PC-9 (cell line): ENCODE measurements around the gene ZNF441. TPM values are rescaled to one million over a fixed set of nuclear protein-coding genes. Genes with fewer than 3 reads are reported as not detected.
"Not testable (repeated sequence)": the region's sequence is repeated elsewhere in the genome, so short reads cannot be mapped to it uniquely, and the experiment has no call there.

ENCODE experiments used
- BruUV-seq: library from RNA; stranded (reverse); fragments of 400-500 nt; replicated peaks from 2 replicates; lab custom pipeline; 2021; lab: Mats Ljungman, UMichigan
- CTCF ChIA-PET: fragments of 300-600 bp; sonication (Branson Sonifier 250); formaldehyde crosslinking; loops from one replicate; lab custom pipeline; 2022; ENCODE audit warnings: antibody characterized with exemption; lab: Charles Lee
- POLR2A ChIA-PET: fragments of 300-600 bp; sonication (Branson Sonifier 250); formaldehyde crosslinking; loops from one replicate; lab custom pipeline; 2022; ENCODE audit warnings: antibody characterized with exemption; ENCODE audit not compliant: unreplicated experiment; lab: Charles Lee
- DNase-seq, 2 experiments: peaks; one replicate each; pipeline versions ENCODE4 v3.0.0 to v3.0.0-alpha.2; 2015 to 2022; ENCODE audit warnings: mixed read lengths in 1 of 2
- H2AFZ ChIP-seq: fragments of 200-600 bp; sonication (generic); 2 replicates; pipeline ENCODE4 v1.8.1; 2017; ENCODE audit warnings: antibody characterized with exemption
- H3F3A ChIP-seq: fragments of 200-600 bp; sonication (generic); 2 replicates; pipeline ENCODE4 v1.8.1; 2017; ENCODE audit warnings: antibody characterized with exemption, mild to moderate bottlenecking, low read depth; ENCODE audit not compliant: insufficient read depth
- H3K27ac ChIP-seq: fragments of 200-600 bp; sonication (generic); 2 replicates; pipeline ENCODE4 v1.6.1; 2016; ENCODE audit warnings: mixed run types
- H3K27me3 ChIP-seq: fragments of 200-600 bp; sonication (generic); 2 replicates; pipeline ENCODE4 v1.6.1; 2016; ENCODE audit warnings: low read depth, mixed run types; ENCODE audit not compliant: insufficient read depth
- H3K36me3 ChIP-seq: fragments of 200-600 bp; sonication (generic); 2 replicates; pipeline ENCODE4 v1.6.1; 2016; ENCODE audit warnings: low read depth, mixed run types
- H3K4me1 ChIP-seq: fragments of 200-600 bp; sonication (generic); replicated peaks from 2 replicates; pipeline ENCODE4 v1.6.1; 2016; ENCODE audit warnings: mixed run types; ENCODE audit not compliant: insufficient read depth
- H3K4me2 ChIP-seq: fragments of 200-600 bp; sonication (generic); 2 replicates; pipeline ENCODE4 v1.6.1; 2017; ENCODE audit warnings: mixed run types
- H3K4me3 ChIP-seq: fragments of 200-600 bp; sonication (generic); 2 replicates; pipeline ENCODE4 v1.6.1; 2016; ENCODE audit warnings: mixed run types
- H3K79me2 ChIP-seq: fragments of 200-600 bp; sonication (generic); 2 replicates; pipeline ENCODE4 v1.6.1; 2017; ENCODE audit warnings: low read depth, mixed run types
- H3K9me2 ChIP-seq: fragments of 200-600 bp; sonication (generic); 2 replicates; pipeline ENCODE4 v1.8.1; 2017; ENCODE audit warnings: mild to moderate bottlenecking; ENCODE audit not compliant: insufficient read depth
- H3K9me3 ChIP-seq: fragments of 200-600 bp; sonication (generic); 2 replicates; pipeline ENCODE4 v1.8.1; 2016; ENCODE audit warnings: low read depth; ENCODE audit not compliant: insufficient read depth
- H4K20me1 ChIP-seq: fragments of 200-600 bp; sonication (generic); 2 replicates; pipeline ENCODE4 v1.8.1; 2017; ENCODE audit not compliant: insufficient read depth
- EZH2 ChIP-seq: fragments of 200-600 bp; sonication (generic); IDR thresholded peaks from 2 replicates; pipeline ENCODE4 v1.8.0; 2017; ENCODE audit warnings: antibody characterized with exemption, low read depth
- intact Hi-C: fragments of 100-400 bp; cut with micrococcal nuclease; formaldehyde crosslinking; loops from one replicate; pipeline ENCODE4 v1.10.0; 2022; ENCODE audit not compliant: unreplicated experiment
- total RNA-seq: library from RNA; stranded (reverse); gene quantifications from 2 replicates; pipeline ENCODE4 v1.2.3, GENCODE V29; 2021
- TF ChIP-seq, protein P1 (sequence below): fragments of 200-600 bp; sonication (generic); conservative IDR thresholded peaks from 2 replicates; pipeline ENCODE4 v1.6.1; 2017; ENCODE audit warnings: mixed run types, antibody characterized with exemption, mild to moderate bottlenecking, moderate library complexity

Gene ZNF441
- total RNA-seq, 1 experiment from 2014 or later = 1.6 TPM

DNA sequence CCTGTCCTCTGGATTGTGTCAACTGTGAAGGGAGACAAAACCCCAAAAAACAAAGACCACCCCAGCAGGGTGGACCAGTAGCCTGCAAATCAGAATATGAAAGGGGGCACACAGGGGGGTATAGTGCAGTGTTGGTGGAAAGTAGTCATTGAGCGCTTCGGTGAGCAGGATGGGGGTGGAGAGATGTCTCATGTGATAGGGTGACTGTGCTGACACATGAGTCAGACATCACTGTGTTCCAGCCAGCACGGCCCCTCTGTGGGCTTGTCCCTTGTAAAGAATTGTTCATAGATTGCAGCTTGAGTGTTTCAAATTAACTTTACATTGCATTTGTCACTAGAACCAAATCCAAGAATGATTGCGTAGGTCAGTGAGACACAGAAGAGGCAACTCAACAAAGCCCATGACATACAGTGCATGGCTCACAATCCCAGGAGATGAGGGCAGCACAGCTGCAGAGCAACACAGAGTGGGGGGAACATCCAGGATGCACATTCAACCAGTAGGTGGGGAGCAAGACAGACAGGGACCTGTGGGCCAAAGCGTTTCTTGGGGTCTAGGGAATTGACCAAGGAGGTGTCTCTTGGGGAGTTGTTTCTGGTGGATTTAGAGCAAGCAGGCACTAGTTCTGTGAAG is 54.8 kb downstream of the ZNF441 start:
- no peaks in the 10 kb centered on the region for H3K4me1 ChIP-seq
- no peak overlapping the region for H2AFZ ChIP-seq
- TF ChIP-seq EZH2 = no peak
- H3K79me2 ChIP-seq = no peaks in the 10 kb centered on the region
- no TSS peak for BruUV-seq
- DNase-seq = no peak
- no peak overlapping the region for H3K4me2 ChIP-seq
- peaks cover 3% of the 10 kb centered on the region for H3K9me3 ChIP-seq
- H4K20me1 ChIP-seq = no peaks in the 10 kb centered on the region
- ChIA-PET POLR2A (no interaction called here), CTCF (no interaction called here)
- no peak overlapping the region for H3K4me3 ChIP-seq
- H3K36me3 ChIP-seq = peaks cover 19% of the 10 kb centered on the region
- no peaks in the 10 kb centered on the region for H3F3A ChIP-seq
- intact Hi-C loops = no loop called here
- no peaks in the 10 kb centered on the region for H3K27me3 ChIP-seq
- H3K27ac ChIP-seq = no peak overlapping the region
- no peaks in the 10 kb centered on the region for H3K9me2 ChIP-seq

GRCh38 chr19:11828957-11829876 is 62.4 kb downstream of the ZNF441 start:
- H3K4me3 ChIP-seq, H4K20me1 ChIP-seq, H3K9me2 ChIP-seq, POLR2A ChIA-PET, H3K79me2 ChIP-seq, H3K27me3 ChIP-seq, DNase-seq, H3F3A ChIP-seq, H2AFZ ChIP-seq, H3K4me2 ChIP-seq, H3K4me1 ChIP-seq, BruUV-seq, CTCF ChIA-PET, H3K27ac ChIP-seq, intact Hi-C loops: not testable (repeated sequence)
- Histone ChIP-seq H3K36me3 (peaks cover 52% of the 10 kb centered on the region), H3K9me3 (peaks cover 65% of the 10 kb centered on the region)

DNA sequence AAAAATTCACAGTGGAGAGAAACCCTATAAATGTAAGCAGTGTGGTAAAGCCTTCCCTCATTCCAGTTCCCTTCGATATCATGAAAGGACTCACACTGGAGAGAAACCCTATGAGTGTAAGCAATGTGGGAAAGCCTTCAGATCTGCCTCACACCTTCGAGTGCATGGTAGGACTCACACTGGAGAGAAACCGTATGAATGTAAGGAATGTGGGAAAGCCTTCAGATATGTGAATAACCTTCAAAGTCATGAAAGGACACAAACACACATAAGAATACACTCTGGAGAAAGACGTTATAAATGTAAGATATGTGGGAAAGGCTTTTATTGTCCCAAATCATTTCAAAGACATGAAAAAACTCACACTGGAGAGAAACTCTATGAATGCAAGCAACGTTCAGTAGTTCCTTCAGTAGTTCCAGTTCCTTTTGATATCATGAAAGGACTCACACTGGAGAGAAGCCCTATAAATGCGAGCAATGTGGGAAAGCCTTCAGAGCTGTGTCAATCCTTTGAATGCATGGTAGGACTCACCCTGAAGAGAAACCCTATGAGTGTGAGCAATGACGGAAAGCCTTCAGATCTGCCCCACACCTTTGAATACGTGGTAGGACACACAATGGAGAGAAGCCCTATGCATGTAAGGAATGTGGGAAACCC is 65.6 kb downstream of the ZNF441 start:
- no peak for DNase-seq
- H3F3A ChIP-seq = 0 out of 2 replicates have a peak, but pooled peaks cover 15% of the 10 kb centered on the region
- TF ChIP-seq EZH2 = no peak
- TF ChIP-seq, protein P1, sequence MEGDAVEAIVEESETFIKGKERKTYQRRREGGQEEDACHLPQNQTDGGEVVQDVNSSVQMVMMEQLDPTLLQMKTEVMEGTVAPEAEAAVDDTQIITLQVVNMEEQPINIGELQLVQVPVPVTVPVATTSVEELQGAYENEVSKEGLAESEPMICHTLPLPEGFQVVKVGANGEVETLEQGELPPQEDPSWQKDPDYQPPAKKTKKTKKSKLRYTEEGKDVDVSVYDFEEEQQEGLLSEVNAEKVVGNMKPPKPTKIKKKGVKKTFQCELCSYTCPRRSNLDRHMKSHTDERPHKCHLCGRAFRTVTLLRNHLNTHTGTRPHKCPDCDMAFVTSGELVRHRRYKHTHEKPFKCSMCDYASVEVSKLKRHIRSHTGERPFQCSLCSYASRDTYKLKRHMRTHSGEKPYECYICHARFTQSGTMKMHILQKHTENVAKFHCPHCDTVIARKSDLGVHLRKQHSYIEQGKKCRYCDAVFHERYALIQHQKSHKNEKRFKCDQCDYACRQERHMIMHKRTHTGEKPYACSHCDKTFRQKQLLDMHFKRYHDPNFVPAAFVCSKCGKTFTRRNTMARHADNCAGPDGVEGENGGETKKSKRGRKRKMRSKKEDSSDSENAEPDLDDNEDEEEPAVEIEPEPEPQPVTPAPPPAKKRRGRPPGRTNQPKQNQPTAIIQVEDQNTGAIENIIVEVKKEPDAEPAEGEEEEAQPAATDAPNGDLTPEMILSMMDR = no peak
- H4K20me1 ChIP-seq = no peaks in the 10 kb centered on the region
- H3K9me3 ChIP-seq = peaks cover 73% of the 10 kb centered on the region
- H3K9me2 ChIP-seq = no peaks in the 10 kb centered on the region
- no peaks in the 10 kb centered on the region for H3K4me1 ChIP-seq
- CTCF ChIA-PET = no interaction called here
- no peak overlapping the region for H2AFZ ChIP-seq
- POLR2A ChIA-PET = no interaction called here
- H3K4me3 ChIP-seq = no peak overlapping the region
- BruUV-seq = no TSS peak
- no peaks in the 10 kb centered on the region for H3K79me2 ChIP-seq
- peaks cover 58% of the 10 kb centered on the region for H3K36me3 ChIP-seq
- H3K27me3 ChIP-seq = no peaks in the 10 kb centered on the region
- H3K4me2 ChIP-seq = no peak overlapping the region
- H3K27ac ChIP-seq = no peak overlapping the region
- intact Hi-C loops = no loop called here

DNA sequence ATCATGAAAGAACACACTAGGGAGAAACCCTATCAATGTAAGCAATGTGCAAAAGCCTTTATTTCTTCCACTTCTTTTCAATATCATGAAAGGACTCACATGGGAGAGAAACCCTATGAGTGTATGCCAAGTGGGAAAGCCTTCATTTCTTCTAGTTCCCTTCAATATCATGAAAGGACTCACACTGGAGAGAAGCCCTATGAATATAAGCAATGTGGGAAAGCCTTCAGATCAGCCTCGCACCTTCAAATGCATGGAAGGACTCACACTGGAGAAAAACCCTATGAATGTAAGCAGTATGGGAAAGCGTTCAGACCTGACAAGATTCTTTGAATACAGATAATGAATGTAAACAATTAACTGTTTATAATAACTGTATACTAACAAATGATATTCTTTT is 66.7 kb downstream of the ZNF441 start:
- ChIA-PET POLR2A (no interaction called here), CTCF (no interaction called here)
- Histone ChIP-seq H3K27me3 (no peaks in the 10 kb centered on the region), H3K27ac (no peak overlapping the region), H4K20me1 (no peaks in the 10 kb centered on the region), H3K79me2 (no peaks in the 10 kb centered on the region), H3F3A (0 out of 2 replicates have a peak, but pooled peaks cover 15% of the 10 kb centered on the region), H3K4me1 (no peaks in the 10 kb centered on the region), H3K36me3 (peaks cover 58% of the 10 kb centered on the region), H3K4me2 (no peak overlapping the region), H2AFZ (no peak overlapping the region), H3K9me2 (no peaks in the 10 kb centered on the region), H3K4me3 (no peak overlapping the region; the same call in 1 of the 2 replicates), H3K9me3 (peaks cover 64% of the 10 kb centered on the region)
- no TSS peak for BruUV-seq
- no peak for TF ChIP-seq EZH2
- intact Hi-C loops = no loop called here
- no peak for DNase-seq

Other genes starting within 250 kb of the ZNF441 start
- 42.4 and 43.0 TPM in 2 replicates for gene ECSIT, start 237.9 kb upstream of the ZNF441 start, total RNA-seq
- gene CNN1, start 228.1 kb upstream of the ZNF441 start, total RNA-seq = 0.44 TPM in 1 of 2 replicates, not detected in the other
- 65.5 and 68.7 TPM in 2 replicates for gene ELOF1, start 207.8 kb upstream of the ZNF441 start, total RNA-seq
- gene ACP5, start 189.4 kb upstream of the ZNF441 start, total RNA-seq = 3.5 and 6.6 TPM in 2 replicates
- 11.4 and 12.6 TPM in 2 replicates for gene ZNF627, start 169.5 kb upstream of the ZNF441 start, total RNA-seq
- 6.7 and 7.4 TPM in 2 replicates for gene ZNF823, start 28.1 kb upstream of the ZNF441 start, total RNA-seq
- gene ZNF491, start 31.5 kb downstream of the ZNF441 start, total RNA-seq = not detected in 2 replicates
- 12.5 and 13.1 TPM in 2 replicates for gene ZNF440, start 47.3 kb downstream of the ZNF441 start, total RNA-seq
- 0.83 and 1.2 TPM in 2 replicates for gene ZNF439, start 81.7 kb downstream of the ZNF441 start, total RNA-seq
- 3.3 and 4.4 TPM in 2 replicates for gene ZNF69, start 120.8 kb downstream of the ZNF441 start, total RNA-seq
- 7.6 and 7.8 TPM in 2 replicates for gene ZNF700, start 158.1 kb downstream of the ZNF441 start, total RNA-seq
- 0.55 and 0.83 TPM in 2 replicates for gene ZNF763, start 198.0 kb downstream of the ZNF441 start, total RNA-seq